HG02588 (cell line): Measurements from ENCODE around the gene TP63.
"Not testable (repeated sequence)": the region's sequence is repeated elsewhere in the genome, so short reads cannot be mapped to it uniquely, and the experiment has no call there.

ENCODE experiments used
- ATAC-seq: cut with Tn5 transposase; IDR thresholded peaks from one replicate; pipeline ENCODE4 v1.9.1; 2021; ENCODE audit warnings: mild to moderate bottlenecking, moderate library complexity; ENCODE audit not compliant: unreplicated experiment

Gene TP63

DNA sequence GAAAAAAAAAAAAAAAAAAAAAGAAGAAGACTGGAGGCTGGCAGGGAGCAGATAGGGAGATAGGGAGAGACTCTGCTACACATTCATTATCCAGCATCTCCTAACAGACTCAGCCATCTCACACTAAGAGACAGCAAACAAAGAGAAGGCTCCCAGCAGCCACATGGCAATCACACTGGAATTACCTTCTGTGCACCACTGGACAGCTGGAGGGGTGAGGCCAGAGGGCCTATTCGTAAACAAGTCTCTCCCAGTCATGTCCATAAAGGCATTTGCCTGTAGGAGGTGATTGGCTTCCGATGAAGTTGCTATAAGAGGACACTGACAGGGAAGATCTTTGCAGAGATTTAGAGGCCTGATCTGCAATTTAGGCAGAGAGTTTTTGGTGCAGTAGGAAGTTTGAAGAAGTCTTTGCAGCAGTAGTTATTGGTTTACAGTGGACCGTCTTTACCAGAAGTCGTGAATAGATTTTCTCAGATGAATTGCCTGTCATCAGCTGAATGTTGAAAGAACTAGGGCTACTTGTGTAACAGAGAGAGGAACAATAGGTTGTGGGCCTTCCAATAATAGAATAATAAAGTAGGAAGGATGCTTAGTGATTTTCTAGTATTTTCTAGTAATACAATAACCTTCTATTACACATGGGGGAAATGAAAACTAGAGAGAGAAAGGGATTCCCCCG, 89.7 kb downstream of the TP63 start:
- ATAC-seq, result no peak

DNA sequence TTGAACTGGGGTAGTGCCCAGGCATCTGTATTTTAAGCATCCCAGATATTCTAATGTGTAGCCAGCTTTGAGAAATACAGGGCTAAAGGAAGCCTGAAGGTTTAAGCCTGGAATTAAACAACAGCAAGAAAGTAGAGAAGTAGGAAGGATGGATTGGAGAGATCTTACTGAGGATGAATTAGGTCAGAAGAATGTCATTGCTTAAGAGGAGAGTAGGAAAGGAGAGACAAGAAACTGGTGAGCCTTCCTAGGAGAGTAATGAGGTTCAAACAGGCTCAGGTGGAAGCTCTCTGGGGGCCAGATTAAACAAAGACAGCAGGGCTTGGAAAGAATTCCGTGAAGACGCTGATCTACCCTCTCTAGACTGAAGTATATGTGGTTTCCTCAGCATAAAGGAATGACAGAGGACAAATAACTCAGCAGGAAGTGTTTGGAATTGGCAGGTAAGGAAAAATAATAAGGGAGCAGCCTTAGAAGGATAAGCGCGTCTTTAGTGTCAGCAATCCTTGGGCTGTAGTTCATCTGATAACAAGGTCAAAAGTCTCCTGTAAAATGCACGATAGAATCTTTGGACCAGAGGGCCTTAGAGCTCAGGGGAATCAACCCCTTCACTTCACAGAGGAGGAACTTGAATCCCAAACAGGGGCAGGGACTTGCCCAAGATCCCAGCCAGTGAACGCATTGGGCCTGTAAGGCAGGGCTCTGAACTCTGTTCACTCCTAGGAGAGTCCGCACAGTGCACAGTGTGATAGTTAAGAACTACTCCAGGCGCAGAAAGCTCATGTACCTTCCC, 90.9 kb downstream of the TP63 start:
- ATAC-seq, result no peak

DNA sequence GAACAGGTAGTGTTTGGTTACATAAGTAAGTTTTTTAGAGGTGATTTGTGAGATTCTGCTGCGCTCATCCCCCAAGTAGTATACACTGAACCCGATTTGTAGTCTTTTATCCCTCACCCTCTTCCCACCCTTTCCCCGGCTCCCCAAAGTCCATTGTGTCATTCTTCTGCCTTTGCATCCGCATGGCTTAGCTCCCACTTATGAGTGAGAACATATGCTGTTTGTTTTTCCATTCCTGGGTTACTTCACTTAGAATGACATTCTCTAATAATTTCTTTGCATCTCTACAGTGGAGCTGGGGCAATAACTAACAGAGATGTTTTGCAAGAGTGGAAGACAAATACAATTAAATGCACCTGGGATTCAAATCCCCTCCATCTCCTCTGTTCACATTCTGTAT, 93.2 kb downstream of the TP63 start:
- ATAC-seq, result no peak

DNA sequence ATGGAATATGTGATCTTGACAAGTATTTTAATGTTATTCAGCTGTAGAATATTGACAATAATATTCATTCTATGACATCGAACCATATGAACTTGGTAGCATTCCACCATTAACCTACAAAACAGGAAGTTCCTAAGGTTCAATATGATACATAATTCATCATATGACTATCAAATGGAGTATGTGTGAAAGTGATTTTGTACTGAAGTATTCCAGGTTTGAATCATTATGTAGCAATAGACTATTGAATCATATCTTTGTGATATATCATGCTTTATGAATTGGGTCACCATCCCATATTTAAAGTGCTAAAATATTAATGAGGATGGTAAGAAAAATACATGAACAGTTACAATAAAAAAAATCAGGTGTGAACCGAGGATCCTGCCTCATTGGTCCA, 95.1 kb downstream of the TP63 start:
- no peak for ATAC-seq

DNA sequence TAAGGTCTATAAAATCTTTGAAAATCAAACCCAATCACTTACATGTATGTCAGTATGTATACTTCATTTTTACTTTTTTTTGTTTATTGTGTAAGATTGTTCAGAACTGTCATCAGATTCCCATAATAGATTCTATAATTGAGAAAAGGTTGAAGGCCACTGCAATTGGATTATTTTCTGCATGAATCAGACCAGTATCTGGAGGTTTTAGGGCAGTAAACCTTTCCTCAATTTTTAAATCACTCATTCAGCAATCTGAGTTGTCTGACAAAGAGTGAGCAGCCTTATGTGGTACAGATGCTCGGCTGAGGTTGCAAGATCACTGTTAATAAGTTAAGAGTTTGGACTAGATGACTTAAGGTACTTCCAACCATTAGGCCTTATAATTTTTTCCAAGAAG, 96.0 kb downstream of the TP63 start:
- ATAC-seq, result no peak

DNA sequence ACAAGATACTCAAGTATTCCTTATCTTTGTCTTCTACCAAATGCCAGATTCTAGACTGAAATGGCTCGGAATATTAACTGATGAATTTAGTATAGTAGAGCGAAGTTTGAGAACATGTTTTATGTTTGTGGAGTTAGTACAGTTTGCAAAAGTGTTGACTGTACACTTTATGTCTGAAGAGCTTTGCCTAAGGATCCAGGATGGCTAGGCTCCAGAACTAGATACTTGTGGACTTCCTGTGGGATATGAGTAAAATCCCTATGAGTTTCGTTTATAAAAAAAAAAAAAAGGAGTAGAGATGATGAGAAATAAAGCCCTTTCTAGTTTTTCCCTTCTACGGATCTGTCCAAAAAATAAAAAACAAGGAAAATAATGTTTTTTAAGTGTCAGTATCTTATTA, 96.7 kb downstream of the TP63 start:
- no peak for ATAC-seq

DNA sequence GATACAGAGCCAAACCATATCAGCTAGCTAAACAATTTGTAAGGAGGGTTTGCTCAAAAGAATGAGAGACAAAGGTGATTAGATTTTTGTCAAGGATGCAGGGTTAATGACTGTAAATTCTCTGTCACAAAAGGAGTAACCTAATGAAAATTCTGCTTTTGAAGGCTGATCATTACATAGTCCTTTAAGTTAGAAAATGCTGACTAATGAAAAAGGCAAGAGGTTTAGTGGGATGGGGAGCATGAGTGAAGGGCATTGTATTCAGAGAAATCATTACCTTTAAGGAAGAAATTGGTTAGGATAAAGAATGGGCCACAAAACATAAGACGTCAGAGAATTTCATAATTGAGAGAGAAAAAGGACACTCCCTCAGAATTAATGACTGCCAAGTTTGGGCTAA, 97.7 kb downstream of the TP63 start:
- ATAC-seq, result no peak

DNA sequence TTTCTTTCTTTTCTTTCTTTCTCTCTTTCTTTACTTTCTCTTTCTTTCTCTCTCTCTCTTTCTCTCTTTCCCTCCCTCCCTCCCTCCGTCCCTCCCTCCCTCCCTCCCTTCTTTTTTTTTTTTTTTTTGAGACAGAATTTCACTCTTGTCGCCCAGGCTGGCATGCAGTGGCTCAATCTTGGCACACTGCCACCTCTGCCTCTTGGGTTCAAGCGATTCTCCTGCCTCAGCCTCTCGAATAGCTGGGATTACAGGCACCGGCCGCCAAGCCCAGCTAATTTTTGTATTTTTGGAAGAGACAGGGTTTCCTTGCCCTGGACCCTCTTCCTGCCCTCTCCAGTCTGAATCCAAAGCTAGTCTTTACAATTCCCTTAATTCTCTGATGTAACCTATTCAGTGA, 102.9 kb downstream of the TP63 start:
- ATAC-seq, result no peak

DNA sequence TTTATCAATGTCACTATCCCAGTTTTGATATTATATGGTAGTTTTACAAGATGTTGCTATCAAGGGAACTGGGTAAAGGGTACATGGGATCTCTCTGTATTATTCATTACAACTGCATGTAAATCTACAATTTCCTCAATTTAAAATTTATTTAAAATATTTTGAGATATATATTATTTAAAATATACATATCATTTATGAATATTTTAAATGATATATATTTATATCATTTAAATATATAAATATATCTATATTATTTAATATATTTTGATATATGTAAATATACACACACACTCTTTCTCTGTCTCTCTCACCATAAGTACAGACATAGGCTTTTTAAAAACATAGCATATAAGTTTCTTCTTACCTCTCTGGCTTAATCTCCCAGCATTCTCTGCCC, 104.7 kb downstream of the TP63 start:
- no peak for ATAC-seq

DNA sequence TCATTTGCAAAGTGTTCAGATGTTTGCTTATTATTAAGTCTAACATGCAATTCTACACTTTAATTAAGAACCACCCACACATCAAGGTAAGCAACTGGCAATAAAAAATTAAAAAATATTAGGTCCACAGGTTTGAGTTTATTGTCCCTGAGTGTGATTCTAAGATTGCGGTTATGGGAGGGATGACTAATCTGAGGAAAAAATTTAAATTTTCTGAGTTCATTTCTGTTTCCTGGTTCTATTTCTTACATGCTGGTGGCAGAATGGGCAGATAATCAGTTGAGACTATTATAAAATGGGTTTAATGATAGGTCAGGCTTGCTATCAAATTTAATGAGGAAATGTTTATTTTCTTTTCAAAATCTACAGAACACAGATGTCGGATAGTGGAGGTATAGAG, 105.9 kb downstream of the TP63 start:
- no peak for ATAC-seq

DNA sequence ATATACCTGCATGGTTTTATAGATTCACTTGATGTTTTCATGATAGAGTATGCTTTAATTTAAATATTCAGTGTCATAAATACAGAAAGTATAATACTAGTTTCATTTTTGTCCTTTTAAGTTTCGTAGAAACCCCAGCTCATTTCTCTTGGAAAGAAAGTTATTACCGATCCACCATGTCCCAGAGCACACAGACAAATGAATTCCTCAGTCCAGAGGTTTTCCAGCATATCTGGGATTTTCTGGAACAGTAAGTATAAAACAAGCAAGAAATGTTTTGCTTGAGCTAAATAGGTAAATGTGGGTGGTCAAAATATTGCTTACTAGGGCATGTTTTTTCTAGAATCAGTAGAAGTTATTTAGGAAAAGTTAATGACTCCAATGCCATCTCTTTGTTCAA, 106.4 kb downstream of the TP63 start:
- ATAC-seq, result no peak

DNA sequence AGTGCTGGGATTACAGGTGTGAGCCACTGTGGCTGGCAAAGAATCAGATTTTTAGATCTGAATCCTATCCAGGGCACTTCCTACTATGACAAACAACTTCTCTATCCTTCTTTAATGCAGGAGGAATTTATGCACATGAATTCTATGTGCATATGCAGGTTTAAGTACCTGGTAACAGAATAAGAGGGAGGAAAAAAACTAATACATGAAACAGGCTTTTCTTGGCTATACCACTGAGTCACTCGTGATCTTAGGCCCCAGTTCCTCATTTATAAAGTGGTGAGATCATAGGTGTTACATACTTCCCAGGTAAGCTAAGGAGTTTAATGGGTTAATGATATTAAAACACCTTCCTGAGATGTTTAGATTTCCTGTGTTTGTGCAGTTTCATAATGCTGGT, 108.2 kb downstream of the TP63 start:
- ATAC-seq, result no peak

DNA sequence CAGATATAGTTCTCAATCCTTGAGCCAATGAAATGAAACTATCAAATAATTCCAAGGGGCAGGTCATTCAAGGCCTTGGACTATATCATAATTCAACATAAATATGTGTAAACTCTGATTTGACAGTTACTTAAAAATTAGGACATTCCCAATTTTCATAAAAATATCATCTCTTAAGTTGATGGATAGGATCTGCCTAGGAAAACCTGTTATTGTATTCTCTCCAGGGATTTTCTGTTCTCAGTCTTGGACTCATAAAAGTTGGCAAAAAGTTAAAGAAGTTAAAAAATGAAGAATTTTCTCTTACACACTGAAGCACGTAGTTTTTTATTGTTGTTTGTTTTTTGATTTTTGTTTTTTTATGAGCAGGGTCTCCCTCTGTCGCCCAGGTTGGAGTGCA, 109.0 kb downstream of the TP63 start:
- no peak for ATAC-seq

DNA sequence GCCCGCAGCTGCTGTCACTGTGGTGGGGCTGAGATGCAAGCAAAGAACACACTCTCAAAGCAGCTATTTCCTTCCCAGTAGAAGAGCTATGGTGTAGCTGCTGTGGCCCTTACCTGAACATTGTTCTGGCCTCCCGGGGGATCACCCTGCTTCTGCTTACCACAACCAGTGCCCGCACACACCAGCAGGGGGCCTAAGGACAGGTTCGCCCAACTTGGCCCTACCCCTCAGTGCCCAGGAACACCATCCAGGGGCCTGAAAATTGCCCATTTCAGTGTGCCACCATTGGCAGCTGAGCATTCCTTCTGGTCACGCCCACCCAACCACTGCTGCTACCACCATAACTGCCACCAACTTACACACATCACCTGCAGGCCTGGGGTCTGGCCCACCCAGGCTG, 113.0 kb downstream of the TP63 start:
- ATAC-seq, result no peak

DNA sequence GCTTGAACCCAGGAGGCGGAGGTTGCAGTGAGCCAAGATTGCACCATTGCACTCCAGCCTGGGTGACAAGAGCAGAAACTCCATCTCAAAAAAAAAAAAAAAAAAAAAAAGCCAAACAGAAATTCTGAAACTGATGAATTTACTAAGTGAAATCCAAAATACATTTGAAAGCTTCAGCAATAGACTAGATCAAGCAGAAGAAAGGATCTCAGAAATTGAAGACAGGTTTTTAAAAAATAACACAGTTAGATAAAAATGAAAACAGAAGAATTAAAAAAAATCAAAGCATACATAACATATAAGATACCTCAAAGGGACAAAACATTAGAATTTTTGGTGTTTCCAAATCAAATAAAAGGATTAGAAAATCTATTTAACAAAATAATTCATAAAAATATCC, 114.4 kb downstream of the TP63 start:
- no peak for ATAC-seq

DNA sequence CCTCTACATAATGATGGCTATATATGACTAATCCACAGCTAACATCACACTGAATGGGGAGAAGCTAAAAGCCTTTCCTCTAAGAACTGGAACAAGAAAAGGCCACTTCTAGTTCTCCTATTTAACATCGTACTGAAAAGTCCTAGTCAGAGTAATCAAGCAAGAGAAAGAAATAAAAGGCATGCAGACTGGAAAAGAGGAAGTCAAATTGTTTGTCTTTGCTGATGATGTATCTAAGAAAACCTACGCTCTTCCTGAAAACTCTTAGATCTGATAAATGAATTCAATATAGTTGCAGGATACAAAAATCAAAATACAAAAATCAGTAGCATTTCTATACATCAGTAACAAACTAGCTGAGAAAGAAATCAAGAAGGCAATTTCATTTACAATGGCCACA, 116.9 kb downstream of the TP63 start:
- no peak for ATAC-seq

DNA sequence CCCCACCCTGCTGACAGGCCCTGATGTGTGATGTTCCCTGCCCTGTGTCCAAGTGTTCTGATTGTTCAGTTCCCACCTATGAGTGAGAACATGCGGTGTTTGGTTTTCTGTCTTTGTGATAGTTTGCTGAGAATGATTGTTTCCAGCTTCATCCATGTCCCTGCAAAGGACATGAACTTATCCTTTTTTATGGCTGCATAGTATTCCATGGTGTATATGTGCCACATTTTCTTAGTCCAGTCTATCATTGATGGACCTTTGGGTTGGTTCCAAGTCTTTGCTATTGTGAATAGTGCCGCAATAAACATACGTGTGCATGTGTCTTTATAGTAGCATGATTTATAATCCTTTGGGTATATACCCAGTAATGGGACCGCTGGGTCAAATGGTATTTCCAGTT, 119.8 kb downstream of the TP63 start:
- not testable (repeated sequence) for ATAC-seq

DNA sequence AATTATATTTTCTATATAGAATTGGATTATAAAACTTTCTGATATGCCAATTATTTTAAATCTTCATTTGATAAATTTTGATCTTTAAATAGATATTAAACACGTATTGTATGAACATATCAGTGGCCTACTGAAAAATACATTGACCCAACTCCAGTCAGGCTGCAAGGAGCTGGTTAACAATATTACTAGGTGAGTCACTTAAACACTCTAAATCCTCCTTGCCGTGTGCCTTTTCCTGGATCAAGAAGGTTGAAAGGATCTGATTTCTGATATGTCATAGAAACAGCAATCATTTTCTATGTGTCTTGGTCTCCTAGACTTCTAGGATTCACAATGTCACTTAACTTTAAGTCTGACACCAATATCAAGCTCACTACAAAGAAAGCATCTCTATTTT, 123.2 kb downstream of the TP63 start:
- no peak for ATAC-seq

DNA sequence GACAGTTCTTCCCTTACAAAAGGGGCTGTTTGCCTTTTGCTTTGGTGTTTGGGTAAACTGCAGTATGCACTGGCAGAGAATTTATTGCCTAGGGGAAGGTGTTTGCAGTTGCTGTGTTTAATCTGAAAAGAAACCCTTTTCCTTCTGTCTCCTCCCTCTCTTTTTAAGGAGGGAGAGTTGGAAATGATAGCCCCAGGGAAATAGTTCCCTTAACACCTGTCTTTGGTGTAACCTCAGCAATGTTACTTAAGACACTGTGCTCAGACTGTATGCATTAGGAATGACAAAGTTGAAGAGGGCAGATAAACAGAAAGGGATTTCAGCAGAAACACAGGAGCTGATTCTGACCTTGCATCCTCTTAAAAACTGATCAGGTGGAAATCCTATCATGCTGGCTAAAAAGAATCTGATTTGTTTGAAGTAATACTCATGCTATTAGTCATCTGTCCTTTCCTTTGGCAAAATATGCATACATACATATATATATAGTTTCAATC, 125.4 kb downstream of the TP63 start:
- no peak for ATAC-seq

DNA sequence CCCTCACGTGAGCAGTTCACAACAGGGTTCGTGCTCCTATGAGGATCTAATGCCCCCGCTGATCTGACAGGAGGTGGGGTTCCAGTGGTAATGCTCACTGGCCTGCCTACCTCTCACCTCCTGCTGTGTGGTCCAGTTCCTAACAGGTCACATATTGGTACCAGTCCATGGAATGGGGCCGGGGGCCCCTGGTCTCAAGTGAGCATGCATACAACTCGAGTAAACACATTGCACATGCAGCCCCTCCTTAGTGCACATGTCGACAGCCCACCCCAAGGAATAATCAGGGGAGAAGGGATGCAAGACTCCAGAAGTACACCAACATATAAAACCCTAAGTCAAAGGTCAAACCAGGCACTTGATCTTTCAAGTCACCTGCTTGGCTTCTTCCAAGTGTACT, 127.0 kb downstream of the TP63 start:
- no peak for ATAC-seq

DNA sequence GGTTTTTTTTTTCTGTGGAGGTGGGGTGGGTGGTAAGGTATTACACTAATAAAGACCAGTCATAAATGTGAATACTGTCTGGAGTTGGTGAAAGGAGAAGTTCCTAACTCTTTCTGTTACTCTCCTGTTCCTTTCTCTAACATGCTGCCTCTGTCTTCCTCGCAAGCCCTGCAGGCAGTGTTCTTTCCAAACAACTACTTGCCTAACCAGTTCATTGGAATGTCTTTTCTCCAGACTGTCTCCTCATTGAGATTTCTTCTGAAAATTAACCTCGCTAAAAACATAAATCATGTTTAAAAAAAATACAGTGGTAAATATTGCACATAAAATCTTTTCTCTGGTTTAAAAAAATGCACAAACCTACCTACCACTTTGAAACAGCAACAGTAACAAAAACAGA, 135.2 kb downstream of the TP63 start:
- no peak for ATAC-seq

DNA sequence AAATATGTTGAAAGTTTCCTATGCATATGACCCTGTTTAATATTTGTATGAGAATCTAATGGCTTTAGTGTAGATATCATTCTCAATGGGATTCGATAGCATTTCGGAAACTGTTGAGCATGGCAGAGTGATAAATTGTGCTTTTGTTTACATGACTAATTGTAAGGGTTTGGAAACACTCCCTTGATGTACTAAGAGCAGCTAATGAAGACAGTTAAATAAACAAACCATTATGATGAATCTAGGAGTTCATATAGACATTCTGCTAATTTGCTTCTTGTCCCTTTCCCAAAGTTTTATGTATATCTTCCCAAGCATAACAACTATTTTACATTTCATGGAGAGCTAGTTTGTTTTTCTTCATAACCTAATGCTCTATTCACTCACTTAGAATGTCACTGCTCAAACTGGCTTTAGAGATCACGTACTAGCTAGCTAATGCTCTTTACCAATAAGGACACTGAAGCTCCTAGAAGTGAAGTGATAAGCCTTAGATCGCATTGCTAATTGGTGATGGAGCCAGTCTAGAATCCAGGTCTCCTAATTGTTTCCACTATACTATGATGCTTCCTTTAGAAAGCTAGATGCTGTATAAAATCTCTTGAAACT, 140.8 kb downstream of the TP63 start:
- no peak for ATAC-seq
